DND-41 (cell line): Measurements from ENCODE around the gene TMCO1.

Experiments used
- ATAC-seq: fragments of 200-7000 bp; cut with Tn5 transposase; 3 replicates; pipeline ENCODE4 v1.9.1; 2021; ENCODE audit warnings: low read depth; ENCODE audit not compliant: insufficient read depth
- DNase-seq: peaks from one replicate; pipeline ENCODE4 v3.0.0-alpha.2; 2020
- H2AFZ ChIP-seq: 2 replicates; pipeline ENCODE4 v1.6.0; 2012; ENCODE audit warnings: low read depth, low read length
- H3K27ac ChIP-seq: 2 replicates; pipeline ENCODE4 v1.5.1; 2012; ENCODE audit warnings: low read length, inconsistent platforms
- H3K27me3 ChIP-seq: fragments of 200-600 bp; sonication (generic); 2 replicates; pipeline ENCODE4 v1.6.0; 2012; ENCODE audit warnings: low read length, mild to moderate bottlenecking, inconsistent platforms; ENCODE audit not compliant: insufficient read depth, poor library complexity
- H3K36me3 ChIP-seq: 2 replicates; pipeline ENCODE4 v1.5.1; 2012; ENCODE audit warnings: low read length, inconsistent platforms; ENCODE audit not compliant: insufficient read depth
- H3K4me1 ChIP-seq: 2 replicates; pipeline ENCODE4 v1.5.1; 2012; ENCODE audit warnings: mild to moderate bottlenecking, low read length; ENCODE audit not compliant: insufficient read depth
- H3K4me2 ChIP-seq: 2 replicates; pipeline ENCODE4 v1.6.0; 2012; ENCODE audit warnings: mild to moderate bottlenecking, moderate library complexity, low read length, inconsistent platforms; ENCODE audit not compliant: insufficient read depth
- H3K4me3 ChIP-seq, 2 experiments: fragments of 200-600 bp in 1 of 2; shearing (Covaris generic) in 1 of 2; 2 replicates each; pipeline ENCODE4 v1.5.1; 2012 to 2016; ENCODE audit warnings: inconsistent platforms in 2 of 2, low read length in 2 of 2, mild to moderate bottlenecking in 2 of 2, low read depth in 1 of 2, moderate library complexity in 1 of 2
- H3K79me2 ChIP-seq: 2 replicates; pipeline ENCODE4 v1.6.0; 2012; ENCODE audit warnings: low read length, inconsistent platforms; ENCODE audit not compliant: insufficient read depth
- H3K9ac ChIP-seq: 2 replicates; pipeline ENCODE4 v1.6.0; 2012; ENCODE audit warnings: low read depth, mild to moderate bottlenecking, inconsistent platforms, low read length, moderate library complexity
- H3K9me3 ChIP-seq: 2 replicates; pipeline ENCODE4 v1.5.1; 2012; ENCODE audit warnings: low read length, moderate library complexity, mild to moderate bottlenecking, inconsistent platforms; ENCODE audit not compliant: insufficient read depth, severe bottlenecking
- H4K20me1 ChIP-seq: 2 replicates; pipeline ENCODE4 v1.6.0; 2012; ENCODE audit warnings: low read length; ENCODE audit not compliant: insufficient read depth
- CTCF ChIP-seq: IDR thresholded peaks from 2 replicates; pipeline ENCODE4 v1.5.1; 2012; ENCODE audit warnings: borderline replicate concordance, low read length, moderate library complexity, mild to moderate bottlenecking; ENCODE audit not compliant: poor library complexity, severe bottlenecking; ENCODE audit errors: extremely low read depth
- EZH2 ChIP-seq: IDR thresholded peaks from 3 replicates; pipeline ENCODE4 v1.6.1; 2012; ENCODE audit warnings: borderline replicate concordance, low read depth, mild to moderate bottlenecking, moderate library complexity, low read length, inconsistent platforms; ENCODE audit not compliant: severe bottlenecking

TMCO1 gene

GRCh38 chr1:165768513-165769394, at the start of gene TMCO1:
TMCO1 (minus strand) TSS chr1:165768868; CDS start chr1:165768751, 117 bp downstream.
- peak; percentile 97 for DNase-seq

GRCh38 chr1:165816826-165817497, 48.3 kb upstream of the TMCO1 start:
- Histone ChIP-seq H3K36me3 (no peaks in the 10 kb centered on the region), H3K4me3 (no peak overlapping the region), H3K27ac (no peak overlapping the region), H3K9ac (no peak overlapping the region), H3K4me2 (no peak overlapping the region), H4K20me1 (no peaks in the 10 kb centered on the region), H3K4me1 (no peaks in the 10 kb centered on the region), H3K27me3 (no peaks in the 10 kb centered on the region), H3K79me2 (no peaks in the 10 kb centered on the region), H2AFZ (no peak overlapping the region), H3K9me3 (no peaks in the 10 kb centered on the region)
- no peak for ATAC-seq
- DNase-seq = no peak
- TF ChIP-seq EZH2 (no peak), CTCF (no peak)

More at GRCh38 chr1:165768513-165769394, at the start of gene TMCO1:
- peak; percentile 99 for ATAC-seq
- peaks cover 60% of the 10 kb centered on the region for H3K79me2 ChIP-seq
- no peaks in the 10 kb centered on the region for H3K9me3 ChIP-seq
- peak; percentile 55 for TF ChIP-seq CTCF
- TF ChIP-seq EZH2 = no peak
- peak within 1 kb of the TSS; percentile 70 for H3K4me2 ChIP-seq
- H3K36me3 ChIP-seq = peaks cover 42% of the 10 kb centered on the region
- peak within 1 kb of the TSS; percentile 66 for H3K9ac ChIP-seq
- peaks cover 51% of the 10 kb centered on the region for H3K4me1 ChIP-seq
- H3K27ac ChIP-seq = peak within 1 kb of the TSS; percentile 81
- H3K4me3 ChIP-seq = peak within 1 kb of the TSS; percentile 42 to 73
- H2AFZ ChIP-seq = peak within 1 kb of the TSS; percentile 89
- H3K27me3 ChIP-seq = no peaks in the 10 kb centered on the region
- H4K20me1 ChIP-seq = peaks cover 8% of the 10 kb centered on the region; the same call in 1 of the 2 replicates

GRCh38 chr1:165816157-165816556, 47.5 kb upstream of the TMCO1 start:
- no peak overlapping the region for H3K4me3 ChIP-seq
- H4K20me1 ChIP-seq = no peaks in the 10 kb centered on the region
- TF ChIP-seq CTCF (no peak), EZH2 (no peak)
- H3K4me2 ChIP-seq = no peak overlapping the region
- H3K27ac ChIP-seq = no peak overlapping the region
- H3K9me3 ChIP-seq = no peaks in the 10 kb centered on the region
- ATAC-seq (no peak), DNase-seq (no peak)
- H2AFZ ChIP-seq = no peak overlapping the region
- no peaks in the 10 kb centered on the region for H3K36me3 ChIP-seq
- H3K79me2 ChIP-seq = no peaks in the 10 kb centered on the region
- H3K27me3 ChIP-seq = no peaks in the 10 kb centered on the region
- H3K4me1 ChIP-seq = no peaks in the 10 kb centered on the region
- H3K9ac ChIP-seq = no peak overlapping the region
